HCT116 (cell line): ENCODE data around the gene GRIA4. TPM values are rescaled to one million over a fixed set of nuclear protein-coding genes. Genes with fewer than 3 reads are reported as not detected.

Source experiments
- ATAC-seq: fragments of 200-7000 bp; cut with Tn5 transposase; 2 replicates; pipeline ENCODE4 v1.9.1; 2020; ENCODE audit warnings: mild to moderate bottlenecking, moderate library complexity
- BruUV-seq: library from RNA; stranded (reverse); fragments of 400-500 nt; replicated peaks from 2 replicates; lab custom pipeline; 2021; lab: Mats Ljungman, UMichigan
- CTCF ChIA-PET: fragments of 300-600 bp; sonication (Branson Sonifier 250); formaldehyde crosslinking; loops from one replicate; lab custom pipeline; 2021; ENCODE audit warnings: antibody characterized with exemption; lab: Charles Lee
- POLR2A ChIA-PET: fragments of 300-600, 350-600 bp; sonication (Branson Sonifier 250); formaldehyde crosslinking; loops from one replicate; lab custom pipeline; 2021; ENCODE audit warnings: antibody characterized with exemption; lab: Charles Lee
- RAD21 ChIA-PET, 2 experiments: fragments of 300-600 bp; sonication (Branson Sonifier 250); formaldehyde crosslinking; loops; one replicate each; lab custom pipeline; 2023; ENCODE audit warnings: low total read pairs in 2 of 2; ENCODE audit not compliant: uncharacterized antibody in 2 of 2, unreplicated experiment in 2 of 2, low non-redundant PET in 1 of 2; lab: Charles Lee
- DNase-seq: peaks from one replicate; pipeline ENCODE4 v3.0.0-alpha.2; 2010; ENCODE audit warnings: low read depth, low spot score
- H2AFZ ChIP-seq: fragments of 200-600 bp; shearing (Covaris generic), sonication (generic); 2 replicates; pipeline ENCODE4 v1.6.1; 2017; ENCODE audit warnings: low read depth, mixed run types, mixed read lengths, antibody characterized with exemption, low read length; ENCODE audit not compliant: poor library complexity, severe bottlenecking
- H3K27ac ChIP-seq: 2 replicates; pipeline ENCODE4 v1.5.1; 2012; ENCODE audit warnings: low read depth, low read length
- H3K27me3 ChIP-seq: fragments of 200-600 bp; sonication (generic); 2 replicates; pipeline ENCODE4 v1.6.1; 2016; ENCODE audit warnings: mixed run types, low read length, mixed read lengths; ENCODE audit not compliant: insufficient read depth
- H3K36me3 ChIP-seq, 2 experiments: fragments of 200-500 bp in 1 of 2; fragments of 200-600 bp in 1 of 2; sonication (Bioruptor generic) in 1 of 2; sonication (generic) in 1 of 2; 2 replicates each; pipeline versions ENCODE4 v1.5.1 to v1.6.1; 2014 to 2016; ENCODE audit warnings: low read length in 2 of 2, inconsistent platforms in 1 of 2, mixed read lengths in 1 of 2, mixed run types in 1 of 2; ENCODE audit not compliant: insufficient read depth in 2 of 2, control insufficient read depth in 1 of 2
- H3K4me1 ChIP-seq, 2 experiments: fragments of 200-600 bp in 1 of 2; sonication (generic) in 1 of 2; 2 replicates each; pipeline versions ENCODE4 v1.5.1 to v1.6.1; 2012 to 2017; ENCODE audit warnings: low read length in 2 of 2, inconsistent platforms in 1 of 2, mild to moderate bottlenecking in 1 of 2, mixed read lengths in 1 of 2, mixed run types in 1 of 2, moderate library complexity in 1 of 2; ENCODE audit not compliant: insufficient read depth in 2 of 2, control insufficient read depth in 1 of 2
- H3K4me2 ChIP-seq: fragments of 200-600 bp; sonication (generic); 2 replicates; pipeline ENCODE4 v1.6.1; 2017; ENCODE audit warnings: mixed run types, low read length, mixed read lengths
- H3K4me3 ChIP-seq, 2 experiments: fragments of 200-600 bp in 1 of 2; sonication (generic) in 1 of 2; replicated peaks in 1 of 2; 2 replicates each; pipeline ENCODE4 v1.5.1; 2011 to 2016; ENCODE audit warnings: low read length in 2 of 2, control low read depth in 1 of 2, low read depth in 1 of 2, mild to moderate bottlenecking in 1 of 2, mixed read lengths in 1 of 2, mixed run types in 1 of 2
- H3K79me2 ChIP-seq: fragments of 200-600 bp; sonication (generic); 2 replicates; pipeline ENCODE4 v1.6.1; 2017; ENCODE audit warnings: mild to moderate bottlenecking, mixed run types, low read length, moderate library complexity, mixed read lengths; ENCODE audit not compliant: insufficient read depth
- H3K9ac ChIP-seq: fragments of 200-600 bp; sonication (generic); 2 replicates; pipeline ENCODE4 v1.6.1; 2016; ENCODE audit warnings: low read length, mixed read lengths
- H3K9me2 ChIP-seq: fragments of 200-600 bp; sonication (generic), shearing (Covaris generic); 2 replicates; pipeline ENCODE4 v1.6.1; 2017; ENCODE audit warnings: mixed run types, mild to moderate bottlenecking, moderate library complexity; ENCODE audit not compliant: insufficient read depth
- H3K9me3 ChIP-seq, 2 experiments: fragments of 200-500 bp in 1 of 2; fragments of 200-600 bp in 1 of 2; sonication (Bioruptor generic) in 1 of 2; sonication (generic) in 1 of 2; 2 replicates each; pipeline ENCODE4 v1.6.1; 2014 to 2017; ENCODE audit warnings: low read length in 2 of 2, mixed read lengths in 2 of 2, inconsistent platforms in 1 of 2, low read depth in 1 of 2, mild to moderate bottlenecking in 1 of 2, mixed run types in 1 of 2, moderate library complexity in 1 of 2; ENCODE audit not compliant: control insufficient read depth in 1 of 2, insufficient read depth in 1 of 2
- H4K20me1 ChIP-seq: fragments of 200-600 bp; sonication (generic), shearing (Covaris generic); 2 replicates; pipeline ENCODE4 v1.6.1; 2017; ENCODE audit warnings: mixed run types, mild to moderate bottlenecking, moderate library complexity; ENCODE audit not compliant: insufficient read depth
- CTCF ChIP-seq, 3 experiments: fragments of 200-600 bp in 1 of 3; sonication (generic) in 1 of 3; IDR thresholded peaks in 2 of 3; conservative IDR thresholded peaks in 1 of 3; 2 replicates each; pipeline ENCODE4 v1.5.1; 2012 to 2017; ENCODE audit warnings: low read depth in 2 of 3, low read length in 2 of 3, antibody characterized with exemption in 1 of 3, borderline replicate concordance in 1 of 3, control low read depth in 1 of 3, mild to moderate bottlenecking in 1 of 3, mixed read lengths in 1 of 3, mixed run types in 1 of 3, moderate library complexity in 1 of 3; ENCODE audit not compliant: insufficient read depth in 1 of 3
- EZH2phosphoT487 ChIP-seq: fragments of 200-600 bp; IDR thresholded peaks from 2 replicates; pipeline ENCODE4 v1.6.1; 2018; ENCODE audit warnings: antibody characterized with exemption, borderline replicate concordance
- FOSL1 ChIP-seq: IDR thresholded peaks from 2 replicates; pipeline ENCODE4 v1.6.1; 2012; ENCODE audit warnings: low read depth
- JUND ChIP-seq: IDR thresholded peaks from 2 replicates; pipeline ENCODE4 v1.6.1; 2012
- POLR2A ChIP-seq: IDR thresholded peaks from 2 replicates; pipeline ENCODE4 v1.7.0; 2011; ENCODE audit warnings: borderline replicate concordance; ENCODE audit not compliant: insufficient read depth, insufficient read length; ENCODE audit errors: extremely low read depth
- RAD21 ChIP-seq: IDR thresholded peaks from 2 replicates; pipeline ENCODE4 v1.6.1; 2012; ENCODE audit warnings: low read depth, mild to moderate bottlenecking
- SP1 ChIP-seq: IDR thresholded peaks from 2 replicates; pipeline ENCODE4 v1.6.1; 2012; ENCODE audit warnings: low read depth
- TCF7L2 ChIP-seq: IDR thresholded peaks from 2 replicates; pipeline ENCODE4 v1.7.0; 2011; ENCODE audit warnings: borderline replicate concordance, inconsistent platforms; ENCODE audit not compliant: insufficient read depth, insufficient read length; ENCODE audit errors: extremely low read depth
- YY1 ChIP-seq: IDR thresholded peaks from 2 replicates; pipeline ENCODE4 v1.6.1; 2011; ENCODE audit warnings: low read length, low read depth, moderate library complexity, mild to moderate bottlenecking; ENCODE audit not compliant: insufficient replicate concordance; ENCODE audit errors: extremely low read depth
- intact Hi-C: fragments of 100-400 bp; cut with micrococcal nuclease; formaldehyde crosslinking; loops from 2 replicates; pipeline ENCODE4 v1.10.0; 2022
- total RNA-seq: library from RNA; stranded (reverse); gene quantifications from one replicate; pipeline ENCODE4 v1.2.1, GENCODE V29; 2021; ENCODE audit not compliant: unreplicated experiment
- TF ChIP-seq, protein P1 (sequence below): IDR thresholded peaks from 2 replicates; pipeline ENCODE4 v1.6.1; 2012
- TF ChIP-seq, protein P2 (sequence below): IDR thresholded peaks from 2 replicates; pipeline ENCODE4 v1.6.1; 2012
- TF ChIP-seq, protein P3 (sequence below): IDR thresholded peaks from 2 replicates; pipeline ENCODE4 v1.6.1; 2011; ENCODE audit warnings: mild to moderate bottlenecking, low read length, moderate library complexity; ENCODE audit not compliant: insufficient replicate concordance; ENCODE audit errors: extremely low read depth

The GRIA4 gene
- total RNA-seq, 1 experiment from 2014 or later, result not detected

DNA sequence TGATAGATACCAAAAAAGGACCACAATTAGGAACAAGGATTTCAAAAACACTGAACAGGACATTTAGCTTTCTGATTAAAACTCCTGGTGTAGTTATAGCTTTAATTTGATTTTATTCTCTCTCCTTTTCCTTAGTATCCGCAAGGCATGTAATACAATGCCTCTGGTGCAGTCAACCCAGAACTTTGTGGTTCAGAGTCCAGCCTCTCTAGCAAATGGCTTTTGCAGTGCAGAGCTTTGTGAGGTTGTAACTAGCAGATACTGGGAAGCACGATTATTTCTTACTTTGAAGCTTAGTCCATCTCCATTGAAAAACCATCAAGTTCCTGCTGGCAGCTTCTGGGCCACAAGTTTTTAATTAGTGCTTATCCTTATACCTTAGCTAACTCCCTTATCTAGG lies 79.8 kb downstream of the GRIA4 start:
- no peak for TF ChIP-seq JUND
- CTCF ChIA-PET, result no interaction called here
- POLR2A ChIA-PET, result no interaction called here
- no peaks in the 10 kb centered on the region for H3K79me2 ChIP-seq
- no peaks in the 10 kb centered on the region for H4K20me1 ChIP-seq
- no peak for ATAC-seq
- no peaks in the 10 kb centered on the region for H3K9me3 ChIP-seq
- no peak overlapping the region for H3K4me3 ChIP-seq
- H3K9ac ChIP-seq, result no peak overlapping the region
- no peaks in the 10 kb centered on the region for H3K9me2 ChIP-seq
- H3K36me3 ChIP-seq, result no peaks in the 10 kb centered on the region
- no peaks in the 10 kb centered on the region for H3K4me1 ChIP-seq
- H3K27ac ChIP-seq, result no peak overlapping the region
- no peak for DNase-seq
- BruUV-seq, result no TSS peak
- intact Hi-C loops, result no loop called here
- no peak overlapping the region for H3K4me2 ChIP-seq
- RAD21 ChIA-PET, result no interaction called here
- H2AFZ ChIP-seq, result no peak overlapping the region
- H3K27me3 ChIP-seq, result no peaks in the 10 kb centered on the region

DNA sequence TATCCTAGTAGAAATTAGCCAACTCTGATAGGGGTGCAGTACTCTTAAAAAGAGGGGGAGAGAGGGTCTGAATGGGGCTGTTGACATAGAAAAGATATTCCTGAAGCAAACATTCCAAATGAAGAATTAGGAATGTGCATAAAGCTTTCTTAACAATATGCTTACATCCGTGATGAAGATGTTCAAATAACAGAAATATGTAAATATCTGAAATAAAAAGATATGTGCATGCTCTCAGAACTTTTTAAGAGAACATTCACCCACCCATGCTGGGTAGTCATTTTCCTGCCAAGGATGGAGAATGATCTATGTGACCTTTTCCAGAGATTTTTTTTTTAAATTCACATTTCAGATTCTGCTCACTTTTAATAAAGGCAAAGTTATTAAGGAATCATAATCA lies 80.6 kb downstream of the GRIA4 start:
- DNase-seq (no peak), ATAC-seq (no peak)
- no peak overlapping the region for H3K27ac ChIP-seq
- no peaks in the 10 kb centered on the region for H3K79me2 ChIP-seq
- no peaks in the 10 kb centered on the region for H3K9me2 ChIP-seq
- H3K4me1 ChIP-seq, result no peaks in the 10 kb centered on the region
- ChIA-PET CTCF (no interaction called here), RAD21 (no interaction called here), POLR2A (no interaction called here)
- BruUV-seq, result no TSS peak
- H3K4me3 ChIP-seq, result no peak overlapping the region
- no peaks in the 10 kb centered on the region for H3K27me3 ChIP-seq
- H4K20me1 ChIP-seq, result no peaks in the 10 kb centered on the region
- intact Hi-C loops, result no loop called here
- H3K4me2 ChIP-seq, result no peak overlapping the region
- no peak overlapping the region for H2AFZ ChIP-seq
- H3K36me3 ChIP-seq, result no peaks in the 10 kb centered on the region
- no peaks in the 10 kb centered on the region for H3K9me3 ChIP-seq
- H3K9ac ChIP-seq, result no peak overlapping the region
- no peak for TF ChIP-seq FOSL1
- TF ChIP-seq, protein P1, sequence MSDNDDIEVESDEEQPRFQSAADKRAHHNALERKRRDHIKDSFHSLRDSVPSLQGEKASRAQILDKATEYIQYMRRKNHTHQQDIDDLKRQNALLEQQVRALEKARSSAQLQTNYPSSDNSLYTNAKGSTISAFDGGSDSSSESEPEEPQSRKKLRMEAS, result no peak
- TF ChIP-seq SP1, result no peak
- no peak for TF ChIP-seq JUND
- no peak for TF ChIP-seq POLR2A
- no peak for TF ChIP-seq RAD21
- no peak for TF ChIP-seq CTCF (IDR thresholded peaks at IDR 0.05 in 2 of 3, conservative IDR thresholded peaks at IDR 0.05 in 1 of 3; ENCODE audit: borderline replicate concordance in 1 of 3, insufficient read depth in 1 of 3, low read depth in 2 of 3, low read length in 2 of 3)
- TF ChIP-seq EZH2phosphoT487, result no peak
- TF ChIP-seq TCF7L2, result no peak
- TF ChIP-seq, protein P2, sequence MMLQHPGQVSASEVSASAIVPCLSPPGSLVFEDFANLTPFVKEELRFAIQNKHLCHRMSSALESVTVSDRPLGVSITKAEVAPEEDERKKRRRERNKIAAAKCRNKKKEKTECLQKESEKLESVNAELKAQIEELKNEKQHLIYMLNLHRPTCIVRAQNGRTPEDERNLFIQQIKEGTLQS, result no peak
- TF ChIP-seq, protein P3, sequence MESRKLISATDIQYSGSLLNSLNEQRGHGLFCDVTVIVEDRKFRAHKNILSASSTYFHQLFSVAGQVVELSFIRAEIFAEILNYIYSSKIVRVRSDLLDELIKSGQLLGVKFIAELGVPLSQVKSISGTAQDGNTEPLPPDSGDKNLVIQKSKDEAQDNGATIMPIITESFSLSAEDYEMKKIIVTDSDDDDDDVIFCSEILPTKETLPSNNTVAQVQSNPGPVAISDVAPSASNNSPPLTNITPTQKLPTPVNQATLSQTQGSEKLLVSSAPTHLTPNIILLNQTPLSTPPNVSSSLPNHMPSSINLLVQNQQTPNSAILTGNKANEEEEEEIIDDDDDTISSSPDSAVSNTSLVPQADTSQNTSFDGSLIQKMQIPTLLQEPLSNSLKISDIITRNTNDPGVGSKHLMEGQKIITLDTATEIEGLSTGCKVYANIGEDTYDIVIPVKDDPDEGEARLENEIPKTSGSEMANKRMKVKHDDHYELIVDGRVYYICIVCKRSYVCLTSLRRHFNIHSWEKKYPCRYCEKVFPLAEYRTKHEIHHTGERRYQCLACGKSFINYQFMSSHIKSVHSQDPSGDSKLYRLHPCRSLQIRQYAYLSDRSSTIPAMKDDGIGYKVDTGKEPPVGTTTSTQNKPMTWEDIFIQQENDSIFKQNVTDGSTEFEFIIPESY, result no peak
- no peak for TF ChIP-seq YY1
